ENCODE measurements around the gene SSU72. TPM values are rescaled to one million over a fixed set of nuclear protein-coding genes. Genes with fewer than 3 reads are reported as not detected.
A peak's percentile ranks its signal among the peaks of the same experiment; 100 is the strongest.

Gene SSU72
- total RNA-seq, 4 donors from 2014 or later: 78.7 to 134 (median 112) TPM

DNA sequence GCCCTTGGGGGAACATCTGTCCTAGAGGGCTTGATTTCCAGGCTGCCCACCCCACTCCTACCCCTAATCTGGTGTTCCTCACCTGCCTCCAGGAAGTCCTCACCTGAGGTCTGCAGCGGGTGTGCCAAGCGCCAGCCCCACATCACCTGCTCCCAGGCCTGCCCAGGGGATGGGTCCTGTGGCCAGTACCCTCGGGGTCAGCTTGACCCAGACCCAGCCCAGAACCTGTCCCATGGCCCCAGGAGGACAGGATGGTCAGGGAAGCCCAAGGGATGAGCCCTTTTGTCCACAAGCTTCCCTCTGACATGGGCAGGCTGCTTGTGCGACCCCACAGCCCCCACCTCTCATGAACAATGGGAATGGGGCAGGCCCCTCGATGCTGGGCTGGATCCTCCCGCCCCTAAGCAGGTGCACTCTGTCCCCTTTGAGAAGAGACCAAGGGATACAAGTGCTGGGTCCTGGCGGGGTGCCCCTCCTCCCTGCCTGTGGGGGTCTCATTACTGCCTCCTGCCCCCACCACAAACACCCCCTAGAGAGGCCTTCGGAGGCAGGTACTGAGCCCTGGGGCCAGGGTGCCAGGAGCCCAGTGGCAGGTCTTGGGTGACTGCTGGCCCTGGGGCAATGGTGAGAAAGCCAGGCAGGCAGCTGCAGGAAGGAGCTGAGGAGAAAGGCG, 43.9 kb upstream of the SSU72 start:
- Histone ChIP-seq H3K27me3 (no peaks in the 10 kb centered on the region), H3K27ac (replicated peaks in 1 of 4) (no peak overlapping the region), H3K36me3 (peaks cover 4 to 25% (median 17%) of the 10 kb centered on the region in 4 donors), H3K4me1 (peaks cover 32 to 51% (median 34%) of the 10 kb centered on the region in 4 donors), H3K9me3 (no peaks in the 10 kb centered on the region), H3K4me3 (no peak overlapping the region)
- TF ChIP-seq, protein P1, sequence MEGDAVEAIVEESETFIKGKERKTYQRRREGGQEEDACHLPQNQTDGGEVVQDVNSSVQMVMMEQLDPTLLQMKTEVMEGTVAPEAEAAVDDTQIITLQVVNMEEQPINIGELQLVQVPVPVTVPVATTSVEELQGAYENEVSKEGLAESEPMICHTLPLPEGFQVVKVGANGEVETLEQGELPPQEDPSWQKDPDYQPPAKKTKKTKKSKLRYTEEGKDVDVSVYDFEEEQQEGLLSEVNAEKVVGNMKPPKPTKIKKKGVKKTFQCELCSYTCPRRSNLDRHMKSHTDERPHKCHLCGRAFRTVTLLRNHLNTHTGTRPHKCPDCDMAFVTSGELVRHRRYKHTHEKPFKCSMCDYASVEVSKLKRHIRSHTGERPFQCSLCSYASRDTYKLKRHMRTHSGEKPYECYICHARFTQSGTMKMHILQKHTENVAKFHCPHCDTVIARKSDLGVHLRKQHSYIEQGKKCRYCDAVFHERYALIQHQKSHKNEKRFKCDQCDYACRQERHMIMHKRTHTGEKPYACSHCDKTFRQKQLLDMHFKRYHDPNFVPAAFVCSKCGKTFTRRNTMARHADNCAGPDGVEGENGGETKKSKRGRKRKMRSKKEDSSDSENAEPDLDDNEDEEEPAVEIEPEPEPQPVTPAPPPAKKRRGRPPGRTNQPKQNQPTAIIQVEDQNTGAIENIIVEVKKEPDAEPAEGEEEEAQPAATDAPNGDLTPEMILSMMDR (IDR thresholded peaks at IDR 0.05): no peak
- TF ChIP-seq EP300 (IDR thresholded peaks at IDR 0.05) (no peak), POLR2A (IDR thresholded peaks at IDR 0.05; ENCODE audit: low read depth) (no peak), POLR2AphosphoS5 (IDR thresholded peaks at IDR 0.05) (no peak)
- intact Hi-C loops (cut with DNase I): no loop called here
- no peak for DNase-seq (ENCODE audit: extremely low spot score)
- WGBS: 97% methylated on average over 4 of the region's 9 CpGs

- intact Hi-C loops (cut with DNase I): no loop called here
- Histone ChIP-seq H3K9me3 (no peaks in the 10 kb centered on the region), H3K4me3 (no peak overlapping the region), H3K27ac (replicated peaks in 1 of 4) (no peak overlapping the region), H3K36me3 (peaks cover 4 to 23% (median 15%) of the 10 kb centered on the region in 4 donors), H3K4me1 (peaks cover 34 to 55% (median 37%) of the 10 kb centered on the region in 4 donors), H3K27me3 (no peaks in the 10 kb centered on the region)
- DNase-seq (ENCODE audit: extremely low spot score): no peak
- TF ChIP-seq POLR2A (IDR thresholded peaks at IDR 0.05; ENCODE audit: low read depth) (no peak), EP300 (IDR thresholded peaks at IDR 0.05) (no peak), POLR2AphosphoS5 (IDR thresholded peaks at IDR 0.05) (no peak)
- TF ChIP-seq, protein P1 (IDR thresholded peaks at IDR 0.05): no peak
- WGBS: 93% methylated on average over 5 of the region's 6 CpGs
These were observed 43.3 kb upstream of the SSU72 start for GRCh38 chr1:1617925-1618324.

- Histone ChIP-seq H3K27ac (replicated peaks in 1 of 4) (no peak overlapping the region), H3K36me3 (peaks cover 4 to 23% (median 13%) of the 10 kb centered on the region in 4 donors), H3K4me1 (peaks cover 34 to 55% (median 37%) of the 10 kb centered on the region in 4 donors), H3K27me3 (no peaks in the 10 kb centered on the region), H3K4me3 (no peak overlapping the region), H3K9me3 (no peaks in the 10 kb centered on the region)
- intact Hi-C loops (cut with DNase I): no loop called here
- TF ChIP-seq EP300 (IDR thresholded peaks at IDR 0.05) (no peak), POLR2A (IDR thresholded peaks at IDR 0.05; ENCODE audit: low read depth) (no peak), POLR2AphosphoS5 (IDR thresholded peaks at IDR 0.05) (no peak)
- TF ChIP-seq, protein P1 (IDR thresholded peaks at IDR 0.05): no peak
- no peak for DNase-seq (ENCODE audit: extremely low spot score)
- 80% methylated on average over 11 of the region's 11 CpGs for WGBS
These were observed 42.9 kb upstream of the SSU72 start for GRCh38 chr1:1617516-1617915.

GRCh38 chr1:1616838-1617237, 42.2 kb upstream of the SSU72 start:
- no peaks in the 10 kb centered on the region for H3K27me3 ChIP-seq
- H3K27ac ChIP-seq (replicated peaks in 1 of 4): peak overlapping the region in 2 of 4 donors; percentile 100
- TF ChIP-seq EP300 (IDR thresholded peaks at IDR 0.05) (no peak), POLR2AphosphoS5 (IDR thresholded peaks at IDR 0.05) (no peak), POLR2A (IDR thresholded peaks at IDR 0.05; ENCODE audit: low read depth) (no peak)
- TF ChIP-seq, protein P1 (IDR thresholded peaks at IDR 0.05): no peak
- H3K4me1 ChIP-seq: peaks cover 34 to 53% (median 37%) of the 10 kb centered on the region in 4 donors
- DNase-seq (ENCODE audit: extremely low spot score): no peak
- H3K4me3 ChIP-seq: peak overlapping the region; percentile 86 to 99 (median 94)
- intact Hi-C loops (cut with DNase I): no loop called here
- 85% methylated on average over 4 of the region's 19 CpGs for WGBS
- no peaks in the 10 kb centered on the region for H3K9me3 ChIP-seq
- H3K36me3 ChIP-seq: peaks cover 4 to 23% (median 13%) of the 10 kb centered on the region in 4 donors

Data from esophagus muscularis mucosa (tissue), 4 donors.